GM12878 (cell line): ENCODE data around the gene THRB. TPM values are rescaled to one million over a fixed set of nuclear protein-coding genes. Genes with fewer than 3 reads are reported as not detected.

ENCODE experiments used
- ATAC-seq: fragments of 200-7000 bp; cut with Tn5 transposase; 3 replicates; pipeline ENCODE4 v1.9.1; 2020; ENCODE audit warnings: mild to moderate bottlenecking, moderate library complexity
- BruUV-seq: library from RNA; stranded (reverse); fragments of 400-500 nt; replicated peaks from 2 replicates; lab custom pipeline; 2021; lab: Mats Ljungman, UMichigan
- CTCF ChIA-PET: fragments of 300-600 bp; sonication (Branson Sonifier 250); formaldehyde crosslinking; extraction: SDS; loops from one replicate; lab custom pipeline; 2021; ENCODE audit warnings: inconsistent platforms; lab: Yijun Ruan, JAX
- POLR2A ChIA-PET: fragments of 350-600 bp; formaldehyde crosslinking; extraction: SDS; loops from one replicate; lab custom pipeline; 2021; ENCODE audit warnings: inconsistent platforms; lab: Charles Lee
- RAD21 ChIA-PET: fragments of 300-600 bp; sonication (Branson Sonifier 250); formaldehyde crosslinking; loops from one replicate; lab custom pipeline; 2023; ENCODE audit warnings: antibody characterized with exemption; ENCODE audit not compliant: unreplicated experiment; lab: Charles Lee
- SMC1A ChIA-PET: fragments of 300-600 bp; sonication (Branson Sonifier 250); formaldehyde crosslinking; loops from one replicate; lab custom pipeline; 2023; ENCODE audit not compliant: unreplicated experiment, uncharacterized antibody; lab: Charles Lee
- DNase-seq: peaks from one replicate; pipeline ENCODE4 v3.0.0-alpha.2; 2011; ENCODE audit warnings: low read depth, low spot score
- FAIRE-seq: peaks from 3 replicates; lab custom pipeline; 2011; peaks lifted over from hg19 to GRCh38; lab: Jason Lieb, UNC
- H2AFZ ChIP-seq: 2 replicates; pipeline ENCODE4 v1.6.0; 2011; ENCODE audit warnings: low read depth, low read length, control low read depth; ENCODE audit not compliant: control insufficient read depth
- H3K27ac ChIP-seq: 2 replicates; pipeline ENCODE4 v1.5.1; 2011; ENCODE audit warnings: control low read depth; ENCODE audit not compliant: control insufficient read depth, insufficient read depth
- H3K27me3 ChIP-seq, 2 experiments: replicated peaks in 1 of 2; 2 replicates each; pipeline versions ENCODE4 v1.6.0 to v1.6.1; 2011; ENCODE audit warnings: low read length in 1 of 2; ENCODE audit not compliant: control insufficient read depth in 2 of 2, insufficient read depth in 2 of 2
- H3K36me3 ChIP-seq, 2 experiments: 2 replicates each; pipeline ENCODE4 v1.5.1; 2011; ENCODE audit warnings: low read length in 1 of 2; ENCODE audit not compliant: control insufficient read depth in 2 of 2, insufficient read depth in 2 of 2
- H3K4me1 ChIP-seq: 2 replicates; pipeline ENCODE4 v1.6.1; 2011; ENCODE audit warnings: mild to moderate bottlenecking, low read length, moderate library complexity, mixed read lengths; ENCODE audit not compliant: control insufficient read depth, insufficient read depth
- H3K4me2 ChIP-seq: 2 replicates; pipeline ENCODE4 v1.6.0; 2011; ENCODE audit warnings: control low read depth; ENCODE audit not compliant: control insufficient read depth, insufficient read depth
- H3K4me3 ChIP-seq: fragments of 200-600 bp; sonication (generic); 2 replicates; pipeline ENCODE4 v1.5.1; 2016
- H3K79me2 ChIP-seq: 2 replicates; pipeline ENCODE4 v1.6.0; 2011; ENCODE audit warnings: low read length; ENCODE audit not compliant: control insufficient read depth, insufficient read depth
- H3K9ac ChIP-seq: 2 replicates; pipeline ENCODE4 v1.8.0; 2011; ENCODE audit warnings: low read length, control low read depth, mixed read lengths; ENCODE audit not compliant: control insufficient read depth, insufficient read depth
- H3K9me3 ChIP-seq: replicated peaks from 3 replicates; pipeline ENCODE4 v1.5.1; 2011; ENCODE audit warnings: mild to moderate bottlenecking, low read length; ENCODE audit not compliant: control insufficient read depth, insufficient read depth
- H4K20me1 ChIP-seq: 2 replicates; pipeline ENCODE4 v1.6.0; 2011; ENCODE audit not compliant: control insufficient read depth, insufficient read depth
- BACH1 ChIP-seq: fragments of 450-650 bp; IDR thresholded peaks from 2 replicates; pipeline ENCODE4 v1.6.1; 2017; ENCODE audit warnings: mild to moderate bottlenecking, borderline replicate concordance
- CEBPB ChIP-seq, 2 experiments: fragments of 150-350 bp in 1 of 2; IDR thresholded peaks; 2 replicates each; pipeline ENCODE4 v1.6.1; 2012 to 2014; ENCODE audit warnings: low read depth in 2 of 2, low read length in 2 of 2, borderline replicate concordance in 1 of 2, inconsistent platforms in 1 of 2
- CHD1 ChIP-seq: IDR thresholded peaks from 2 replicates; pipeline ENCODE4 v1.6.1; 2012; ENCODE audit warnings: low read depth, low read length, improper control_type of control experiment
- HCFC1 ChIP-seq: fragments of 150-350 bp; IDR thresholded peaks from 2 replicates; pipeline ENCODE4 v1.6.1; 2014; ENCODE audit warnings: low read length
- HDAC2 ChIP-seq: fragments of 200-600 bp; sonication (generic); IDR thresholded peaks from 2 replicates; pipeline ENCODE4 v1.6.1; 2017
- JUNB ChIP-seq: IDR thresholded peaks from 2 replicates; pipeline ENCODE4 v1.6.1; 2016; ENCODE audit warnings: antibody characterized with exemption, mild to moderate bottlenecking
- MEF2A ChIP-seq: IDR thresholded peaks from 2 replicates; pipeline ENCODE4 v1.6.1; 2011; ENCODE audit warnings: low read depth, mild to moderate bottlenecking, low read length, moderate library complexity; ENCODE audit not compliant: insufficient read depth
- POLR2A ChIP-seq: IDR thresholded peaks from 2 replicates; pipeline ENCODE4 v1.6.1; 2011; ENCODE audit warnings: low read depth, mild to moderate bottlenecking, low read length
- POLR2AphosphoS5 ChIP-seq: IDR thresholded peaks from 2 replicates; pipeline ENCODE4 v1.6.1; 2011; ENCODE audit warnings: mild to moderate bottlenecking, low read length, inconsistent platforms
- RAD21 ChIP-seq: IDR thresholded peaks from 2 replicates; pipeline ENCODE4 v1.6.1; 2011; ENCODE audit warnings: mild to moderate bottlenecking, low read depth, low read length, moderate library complexity; ENCODE audit not compliant: insufficient read depth
- RBBP5 ChIP-seq: fragments of 200-600 bp; sonication (generic); conservative IDR thresholded peaks from 2 replicates; pipeline ENCODE4 v1.6.1; 2016
- ZNF207 ChIP-seq: fragments of 450-650 bp; IDR thresholded peaks from 2 replicates; pipeline ENCODE4 v1.6.1; 2014; ENCODE audit warnings: antibody characterized with exemption, mild to moderate bottlenecking, borderline replicate concordance
- ZNF24 ChIP-seq: fragments of 450-650 bp; IDR thresholded peaks from 2 replicates; pipeline ENCODE4 v1.6.1; 2017; ENCODE audit warnings: antibody characterized with exemption, mild to moderate bottlenecking
- ZSCAN29 ChIP-seq: fragments of 450-650 bp; IDR thresholded peaks from 2 replicates; pipeline ENCODE4 v1.6.1; 2017; ENCODE audit warnings: mild to moderate bottlenecking, moderate library complexity
- WGBS: methylation state at CpG from one replicate; pipeline ENCODE4 v1.1.6; 2016; ENCODE audit warnings: low lambda C conversion rate; ENCODE audit not compliant: insufficient replicate concordance, insufficient coverage; ENCODE audit errors: missing lambda C conversion rate; 5-methylcytosine and 5-hydroxymethylcytosine counted together
- in situ Hi-C: fragments of 300-500 bp; cut with MboI; formaldehyde crosslinking; loops from 9 replicates; pipeline ENCODE4 v1.14.3; 2018; ENCODE audit warnings: mixed read lengths
- intact Hi-C: fragments of 100-400 bp; cut with micrococcal nuclease; formaldehyde crosslinking; loops from one replicate; pipeline ENCODE4 v1.14.2; 2022; ENCODE audit not compliant: unreplicated experiment
- polyA plus RNA-seq, 11 experiments: library from polyadenylated mRNA; depleted of rRNA in 4 of 11; unstranded in 6 of 11; stranded (reverse) in 5 of 11; fragments of >200 nt; fragmentation: Nextera tagmentation in 4 of 11; fragmentation: Illumina TruSeq in 1 of 11; extraction: Ambion mirVana in 4 of 11; extraction: Trizol in 1 of 11; gene quantifications; 1 replicate in 1 of 11; 2 replicates in 10 of 11; pipeline versions ENCODE4 v1.2.1 to v1.2.3, GENCODE V29; 2011 to 2016; ENCODE audit warnings: inconsistent platforms in 2 of 11, missing spikeins in 2 of 11, low read depth in 1 of 11
- total RNA-seq, 4 experiments: library from RNA; depleted of rRNA in 3 of 4; stranded (reverse); fragments of >200 nt in 3 of 4; fragmentation: Illumina TruSeq in 1 of 4; extraction: Trizol in 1 of 4; gene quantifications; 2 replicates each; pipeline versions ENCODE4 v1.2.1 to v1.2.3, GENCODE V29; 2013 to 2021
- TF ChIP-seq, protein P1 (sequence below): IDR thresholded peaks from 2 replicates; pipeline ENCODE4 v1.6.1; 2012; ENCODE audit warnings: low read depth, low read length, improper control_type of control experiment
- TF ChIP-seq, protein P2 (sequence below): fragments of 450-650 bp; formaldehyde crosslinking; IDR thresholded peaks from 2 replicates; pipeline ENCODE4 v1.5.0; 2022; ENCODE audit warnings: mild to moderate bottlenecking, missing genetic modification characterization

THRB gene
- total and polyA plus RNA-seq, 10 of the 15 experiments (the other 5 are each of a cell fraction or from before 2014, with no cell fraction given) = 0.05 TPM; not detected in 9

- ATAC-seq (no peak), FAIRE-seq (no peak)
- TF ChIP-seq RAD21 = 0 out of 2 replicates have a peak, but pooled peaks have one; percentile 14
- no peak for TF ChIP-seq ZNF24
- TF ChIP-seq, all 136 proteins: peak for 1
- Histone ChIP-seq H2AFZ (no peak overlapping the region), H3K4me3 (no peak overlapping the region), H3K36me3 (no peaks in the 10 kb centered on the region), H3K4me1 (no peaks in the 10 kb centered on the region), H3K79me2 (no peaks in the 10 kb centered on the region), H3K9me3 (no peaks in the 10 kb centered on the region), H3K27ac (no peak overlapping the region), H3K4me2 (no peak overlapping the region), H3K9ac (no peak overlapping the region), H4K20me1 (no peaks in the 10 kb centered on the region), H3K27me3 (no peaks in the 10 kb centered on the region)
- no TSS peak for BruUV-seq
- SMC1A ChIA-PET = no interaction called here
- CTCF ChIA-PET = interaction anchor here (1.0 kb wide), 1 partner anchor 42 kb away, joined by 3 read pairs; no protein-coding TSS in a partner anchor
- POLR2A ChIA-PET = no interaction called here
- intact Hi-C loops (no loop called here), in situ Hi-C loops (no loop called here)
- DNase-seq = no peak
- RAD21 ChIA-PET = no interaction called here
- 23% methylated on average over 2 of the region's 2 CpGs for WGBS
These were observed 425.6 kb downstream of the THRB start for GRCh38 chr3:24069045-24069444.

DNA sequence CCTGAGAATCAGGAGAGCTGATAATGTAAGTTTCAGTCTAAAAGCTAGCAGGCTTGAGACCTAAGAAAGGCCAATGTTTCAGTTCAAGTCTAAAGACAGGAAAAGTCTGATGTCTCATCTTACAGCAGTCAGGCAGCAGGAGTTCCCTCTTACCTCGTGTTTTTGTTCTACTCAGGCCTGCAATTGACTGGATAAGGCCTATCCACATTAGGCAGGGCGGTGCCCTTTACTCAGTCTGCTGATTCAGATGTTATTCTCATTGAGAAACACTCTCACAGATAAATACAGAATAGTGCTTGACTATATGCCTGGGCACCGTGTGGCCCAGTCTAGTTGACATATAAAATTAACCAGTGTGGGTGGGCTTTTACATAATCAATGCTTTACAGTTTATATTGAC, 427.2 kb downstream of the THRB start:
- ATAC-seq = no peak
- no peak overlapping the region for H3K4me3 ChIP-seq
- no peaks in the 10 kb centered on the region for H4K20me1 ChIP-seq
- POLR2A ChIA-PET = no interaction called here
- no TSS peak for BruUV-seq
- 9% methylated on average over 3 of the region's 3 CpGs for WGBS
- H3K9ac ChIP-seq = no peak overlapping the region
- no peaks in the 10 kb centered on the region for H3K36me3 ChIP-seq
- SMC1A ChIA-PET = no interaction called here
- no peak for DNase-seq
- no peak overlapping the region for H3K4me2 ChIP-seq
- H3K27me3 ChIP-seq = no peaks in the 10 kb centered on the region
- H3K27ac ChIP-seq = no peak overlapping the region
- intact Hi-C loops = no loop called here
- H3K4me1 ChIP-seq = no peaks in the 10 kb centered on the region
- no peak overlapping the region for H2AFZ ChIP-seq
- H3K79me2 ChIP-seq = no peaks in the 10 kb centered on the region
- CTCF ChIA-PET = no interaction called here
- no peaks in the 10 kb centered on the region for H3K9me3 ChIP-seq
- in situ Hi-C loops = no loop called here
- RAD21 ChIA-PET = no interaction called here
- no peak for FAIRE-seq
- TF ChIP-seq HCFC1 (no peak), POLR2A (no peak), RBBP5 (no peak), ZSCAN29 (no peak), HDAC2 (no peak), MEF2A (no peak), CEBPB (IDR thresholded peaks at IDR 0.05; ENCODE audit: borderline replicate concordance in 1 of 2, low read depth in 2 of 2, low read length in 2 of 2) (no peak), ZNF207 (no peak), JUNB (no peak), CHD1 (no peak), POLR2AphosphoS5 (no peak), BACH1 (no peak)
- TF ChIP-seq, protein P1, sequence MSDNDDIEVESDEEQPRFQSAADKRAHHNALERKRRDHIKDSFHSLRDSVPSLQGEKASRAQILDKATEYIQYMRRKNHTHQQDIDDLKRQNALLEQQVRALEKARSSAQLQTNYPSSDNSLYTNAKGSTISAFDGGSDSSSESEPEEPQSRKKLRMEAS = no peak
- TF ChIP-seq, protein P2, sequence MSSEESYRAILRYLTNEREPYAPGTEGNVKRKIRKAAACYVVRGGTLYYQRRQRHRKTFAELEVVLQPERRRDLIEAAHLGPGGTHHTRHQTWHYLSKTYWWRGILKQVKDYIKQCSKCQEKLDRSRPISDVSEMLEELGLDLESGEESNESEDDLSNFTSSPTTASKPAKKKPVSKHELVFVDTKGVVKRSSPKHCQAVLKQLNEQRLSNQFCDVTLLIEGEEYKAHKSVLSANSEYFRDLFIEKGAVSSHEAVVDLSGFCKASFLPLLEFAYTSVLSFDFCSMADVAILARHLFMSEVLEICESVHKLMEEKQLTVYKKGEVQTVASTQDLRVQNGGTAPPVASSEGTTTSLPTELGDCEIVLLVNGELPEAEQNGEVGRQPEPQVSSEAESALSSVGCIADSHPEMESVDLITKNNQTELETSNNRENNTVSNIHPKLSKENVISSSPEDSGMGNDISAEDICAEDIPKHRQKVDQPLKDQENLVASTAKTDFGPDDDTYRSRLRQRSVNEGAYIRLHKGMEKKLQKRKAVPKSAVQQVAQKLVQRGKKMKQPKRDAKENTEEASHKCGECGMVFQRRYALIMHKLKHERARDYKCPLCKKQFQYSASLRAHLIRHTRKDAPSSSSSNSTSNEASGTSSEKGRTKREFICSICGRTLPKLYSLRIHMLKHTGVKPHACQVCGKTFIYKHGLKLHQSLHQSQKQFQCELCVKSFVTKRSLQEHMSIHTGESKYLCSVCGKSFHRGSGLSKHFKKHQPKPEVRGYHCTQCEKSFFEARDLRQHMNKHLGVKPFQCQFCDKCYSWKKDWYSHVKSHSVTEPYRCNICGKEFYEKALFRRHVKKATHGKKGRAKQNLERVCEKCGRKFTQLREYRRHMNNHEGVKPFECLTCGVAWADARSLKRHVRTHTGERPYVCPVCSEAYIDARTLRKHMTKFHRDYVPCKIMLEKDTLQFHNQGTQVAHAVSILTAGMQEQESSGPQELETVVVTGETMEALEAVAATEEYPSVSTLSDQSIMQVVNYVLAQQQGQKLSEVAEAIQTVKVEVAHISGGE (CRISPR knock-in tag) = no peak
